Measurements from ENCODE around the gene ATG7.
"Not testable (repeated sequence)": the region's sequence is repeated elsewhere in the genome, so short reads cannot be mapped to it uniquely, and the experiment has no call there.

Gene ATG7

GRCh38 chr3:11405323-11405722 lies 133.1 kb downstream of the ATG7 start:
- H3K9me3 Mint-ChIP-seq = peaks cover 28% of the 10 kb centered on the region
- peaks cover 1% of the 10 kb centered on the region for H3K4me1 Mint-ChIP-seq (ENCODE audit: low read depth)
- peaks cover 53% of the 10 kb centered on the region for H3K36me3 Mint-ChIP-seq (ENCODE audit: low read depth)
- no peak overlapping the region for H3K27ac Mint-ChIP-seq
- no peaks in the 10 kb centered on the region for H3K27me3 Mint-ChIP-seq (ENCODE audit: low read depth)
- DNase-seq (ENCODE audit: low spot score) = no peak
- no peak overlapping the region for H3K4me3 Mint-ChIP-seq

DNA sequence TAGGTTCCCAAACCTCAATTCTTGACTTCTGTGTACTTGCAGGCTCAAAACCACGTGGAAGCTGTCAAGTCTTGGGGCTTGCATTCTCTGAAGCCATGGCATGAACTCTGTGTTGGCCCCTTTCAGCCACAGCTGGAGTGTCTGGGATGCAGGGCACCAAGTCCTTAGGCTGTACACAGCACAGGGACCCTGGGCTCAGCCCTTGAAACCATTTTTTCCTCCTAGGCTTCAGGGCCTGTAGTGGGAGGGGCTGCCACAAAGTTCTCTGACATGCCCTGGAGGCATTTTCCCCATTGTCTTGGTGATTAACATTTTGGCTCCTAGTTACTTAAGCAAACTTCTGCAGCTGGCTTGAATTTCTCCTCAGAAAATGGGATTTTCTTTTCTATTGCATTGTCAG lies 135.4 kb downstream of the ATG7 start:
- H3K4me3 Mint-ChIP-seq = no peak overlapping the region
- no peaks in the 10 kb centered on the region for H3K4me1 Mint-ChIP-seq (ENCODE audit: low read depth)
- H3K27me3 Mint-ChIP-seq (ENCODE audit: low read depth) = no peaks in the 10 kb centered on the region
- H3K27ac Mint-ChIP-seq = no peak overlapping the region
- peaks cover 61% of the 10 kb centered on the region for H3K36me3 Mint-ChIP-seq (ENCODE audit: low read depth)
- no peak for DNase-seq (ENCODE audit: low spot score)
- peaks cover 40% of the 10 kb centered on the region for H3K9me3 Mint-ChIP-seq

GRCh38 chr3:11408324-11408859 lies 136.2 kb downstream of the ATG7 start:
- not testable (repeated sequence) for H3K4me3 Mint-ChIP-seq; H3K27me3 Mint-ChIP-seq (ENCODE audit: low read depth); H3K27ac Mint-ChIP-seq; H3K4me1 Mint-ChIP-seq (ENCODE audit: low read depth); DNase-seq (ENCODE audit: low spot score)
- H3K9me3 Mint-ChIP-seq = peaks cover 40% of the 10 kb centered on the region
- peaks cover 61% of the 10 kb centered on the region for H3K36me3 Mint-ChIP-seq (ENCODE audit: low read depth)

DNA sequence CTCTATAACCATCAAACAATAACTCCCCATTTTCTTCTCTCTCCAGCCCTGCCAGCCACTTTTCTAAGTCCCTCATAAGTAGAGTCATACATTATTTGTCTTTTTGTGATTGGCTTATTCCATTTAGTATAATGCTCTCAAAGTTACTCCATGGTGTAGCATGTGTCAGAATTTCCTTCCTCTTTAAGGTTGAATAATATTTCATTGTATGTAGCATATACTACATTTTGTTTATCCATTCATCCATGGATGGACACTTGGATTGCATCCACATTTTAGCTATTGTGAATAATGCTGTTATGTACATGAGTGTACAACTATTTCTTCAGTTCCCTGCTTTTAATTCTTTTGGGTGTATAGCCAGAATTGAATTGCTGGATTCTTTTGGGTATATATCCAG lies 138.4 kb downstream of the ATG7 start:
- H3K27me3 Mint-ChIP-seq (ENCODE audit: low read depth) = no peaks in the 10 kb centered on the region
- no peak for DNase-seq (ENCODE audit: low spot score)
- H3K27ac Mint-ChIP-seq = no peak overlapping the region
- H3K4me1 Mint-ChIP-seq (ENCODE audit: low read depth) = no peaks in the 10 kb centered on the region
- no peak overlapping the region for H3K4me3 Mint-ChIP-seq
- H3K9me3 Mint-ChIP-seq = peaks cover 52% of the 10 kb centered on the region
- peaks cover 59% of the 10 kb centered on the region for H3K36me3 Mint-ChIP-seq (ENCODE audit: low read depth)

DNA sequence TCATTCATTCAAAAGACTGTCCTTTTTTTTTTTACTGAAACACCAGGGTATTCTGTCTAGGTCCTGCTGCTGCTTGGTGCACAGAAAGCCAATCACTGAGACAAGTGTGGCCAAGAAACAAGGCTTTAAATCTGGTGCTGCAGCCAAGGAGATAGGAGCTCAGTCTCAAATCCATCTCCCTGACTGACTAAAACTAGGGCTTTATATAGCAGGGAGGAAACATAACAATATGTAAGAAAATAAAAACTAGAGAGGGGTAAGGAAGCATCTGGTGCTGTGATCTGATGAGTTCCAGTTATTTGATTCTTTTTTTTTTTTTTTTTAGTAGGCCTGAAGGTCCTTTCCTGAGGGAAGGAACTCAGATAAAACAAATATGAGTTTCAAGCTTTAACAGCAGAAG lies 139.8 kb downstream of the ATG7 start:
- Mint-ChIP-seq H3K4me3 (no peak overlapping the region), H3K9me3 (peaks cover 45% of the 10 kb centered on the region), H3K36me3 (ENCODE audit: low read depth) (peaks cover 46% of the 10 kb centered on the region), H3K4me1 (ENCODE audit: low read depth) (no peaks in the 10 kb centered on the region), H3K27ac (no peak overlapping the region), H3K27me3 (ENCODE audit: low read depth) (no peaks in the 10 kb centered on the region)
- DNase-seq (ENCODE audit: low spot score) = no peak

- no peaks in the 10 kb centered on the region for H3K4me1 Mint-ChIP-seq (ENCODE audit: low read depth)
- H3K4me3 Mint-ChIP-seq = no peak overlapping the region
- H3K27ac Mint-ChIP-seq = no peak overlapping the region
- no peaks in the 10 kb centered on the region for H3K27me3 Mint-ChIP-seq (ENCODE audit: low read depth)
- H3K36me3 Mint-ChIP-seq (ENCODE audit: low read depth) = peaks cover 39% of the 10 kb centered on the region
- DNase-seq (ENCODE audit: low spot score) = no peak
- peaks cover 39% of the 10 kb centered on the region for H3K9me3 Mint-ChIP-seq
These were observed 140.9 kb downstream of the ATG7 start for GRCh38 chr3:11413071-11413470.

- H3K4me1 Mint-ChIP-seq (ENCODE audit: low read depth) = no peaks in the 10 kb centered on the region
- no peak for DNase-seq (ENCODE audit: low spot score)
- peaks cover 25% of the 10 kb centered on the region for H3K9me3 Mint-ChIP-seq
- peaks cover 21% of the 10 kb centered on the region for H3K36me3 Mint-ChIP-seq (ENCODE audit: low read depth)
- no peaks in the 10 kb centered on the region for H3K27me3 Mint-ChIP-seq (ENCODE audit: low read depth)
- no peak overlapping the region for H3K27ac Mint-ChIP-seq
- H3K4me3 Mint-ChIP-seq = no peak overlapping the region
These were observed 142.9 kb downstream of the ATG7 start for GRCh38 chr3:11415099-11415498.

DNA sequence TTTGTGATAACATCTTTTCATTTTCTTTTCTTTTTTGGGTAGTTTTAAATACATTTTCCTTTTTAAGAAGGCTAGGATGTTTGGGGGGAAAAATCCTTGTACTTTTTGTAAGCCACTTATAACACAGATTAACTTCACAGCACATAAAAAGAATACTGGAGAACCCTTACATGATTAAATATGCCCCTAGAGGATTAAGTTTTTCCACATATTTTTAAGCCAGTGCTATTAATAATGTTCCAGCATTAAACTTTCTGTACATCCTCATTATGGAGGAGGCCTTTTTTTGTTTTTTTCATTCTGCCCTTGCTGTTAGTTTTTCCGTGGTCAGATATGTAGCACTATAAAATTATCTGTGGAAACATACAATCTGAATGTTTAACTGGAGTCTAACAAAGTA lies 147.9 kb downstream of the ATG7 start:
- H3K36me3 Mint-ChIP-seq (ENCODE audit: low read depth) = no peaks in the 10 kb centered on the region
- no peak for DNase-seq (ENCODE audit: low spot score)
- H3K27ac Mint-ChIP-seq = no peak overlapping the region
- no peaks in the 10 kb centered on the region for H3K27me3 Mint-ChIP-seq (ENCODE audit: low read depth)
- H3K4me1 Mint-ChIP-seq (ENCODE audit: low read depth) = peaks cover 1% of the 10 kb centered on the region
- H3K9me3 Mint-ChIP-seq = no peaks in the 10 kb centered on the region
- no peak overlapping the region for H3K4me3 Mint-ChIP-seq

DNA sequence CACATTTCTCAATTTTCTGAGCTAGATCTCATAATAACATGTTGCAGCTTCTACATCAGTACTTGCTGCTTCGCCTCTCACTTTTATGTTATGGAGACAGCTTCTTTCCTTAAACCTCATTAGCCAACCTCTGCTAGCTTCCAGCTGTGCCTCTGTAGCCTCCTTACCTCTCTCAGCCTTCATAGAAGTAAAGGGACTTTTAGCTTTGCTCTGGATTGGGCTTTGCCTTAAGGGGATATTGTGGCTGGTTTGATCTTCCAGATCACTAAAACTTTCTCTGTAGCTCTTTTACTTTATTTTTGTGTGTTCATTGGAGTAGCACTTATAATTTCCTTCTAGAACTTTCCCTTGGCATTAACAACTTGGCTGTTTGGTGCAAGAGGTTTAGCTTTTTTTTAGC lies 150.1 kb downstream of the ATG7 start:
- H3K4me3 Mint-ChIP-seq = no peak overlapping the region

DNA sequence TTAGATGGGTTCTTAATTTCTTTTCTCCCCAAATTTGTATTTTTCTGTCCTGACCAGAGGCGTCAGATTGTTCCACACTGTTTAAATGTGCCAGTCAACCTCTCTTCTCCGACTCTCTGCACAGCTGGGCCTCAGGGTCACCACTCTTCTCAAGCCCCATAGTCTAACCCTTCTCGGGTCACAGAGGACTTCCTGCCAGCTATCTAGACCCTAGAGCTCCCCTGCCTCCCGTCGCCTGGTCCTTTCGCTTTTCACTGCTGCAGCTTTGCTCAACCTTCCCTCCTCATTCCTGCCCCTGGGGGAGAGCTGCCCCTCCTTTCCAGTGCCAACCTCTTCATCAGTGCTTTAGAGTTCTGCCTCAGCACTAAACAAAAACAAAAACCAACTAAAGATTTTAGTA lies 151.7 kb downstream of the ATG7 start:
- H3K9me3 Mint-ChIP-seq = no peaks in the 10 kb centered on the region
- H3K27me3 Mint-ChIP-seq (ENCODE audit: low read depth) = no peaks in the 10 kb centered on the region
- H3K36me3 Mint-ChIP-seq (ENCODE audit: low read depth) = peaks cover 16% of the 10 kb centered on the region
- peaks cover 1% of the 10 kb centered on the region for H3K4me1 Mint-ChIP-seq (ENCODE audit: low read depth)
- no peak overlapping the region for H3K27ac Mint-ChIP-seq
- no peak overlapping the region for H3K4me3 Mint-ChIP-seq
- no peak for DNase-seq (ENCODE audit: low spot score)

More for the DNA sequence above, 150.1 kb downstream of the ATG7 start:
- H3K4me1 Mint-ChIP-seq (ENCODE audit: low read depth) = peaks cover 1% of the 10 kb centered on the region
- no peaks in the 10 kb centered on the region for H3K27me3 Mint-ChIP-seq (ENCODE audit: low read depth)
- no peak for DNase-seq (ENCODE audit: low spot score)
- H3K36me3 Mint-ChIP-seq (ENCODE audit: low read depth) = peaks cover 8% of the 10 kb centered on the region
- no peaks in the 10 kb centered on the region for H3K9me3 Mint-ChIP-seq
- H3K27ac Mint-ChIP-seq = no peak overlapping the region

- no peak for DNase-seq (ENCODE audit: low spot score)
- Mint-ChIP-seq H3K36me3 (ENCODE audit: low read depth) (peaks cover 16% of the 10 kb centered on the region), H3K27ac (no peak overlapping the region), H3K9me3 (no peaks in the 10 kb centered on the region), H3K4me1 (ENCODE audit: low read depth) (peaks cover 1% of the 10 kb centered on the region), H3K4me3 (no peak overlapping the region), H3K27me3 (ENCODE audit: low read depth) (no peaks in the 10 kb centered on the region)
These were observed 152.1 kb downstream of the ATG7 start for GRCh38 chr3:11424277-11424676.

- DNase-seq (ENCODE audit: low spot score) = no peak
- Mint-ChIP-seq H3K4me3 (no peak overlapping the region), H3K27ac (no peak overlapping the region), H3K9me3 (no peaks in the 10 kb centered on the region), H3K4me1 (ENCODE audit: low read depth) (no peaks in the 10 kb centered on the region), H3K27me3 (ENCODE audit: low read depth) (no peaks in the 10 kb centered on the region), H3K36me3 (ENCODE audit: low read depth) (peaks cover 16% of the 10 kb centered on the region)
These were observed 158.0 kb downstream of the ATG7 start for GRCh38 chr3:11430207-11430606.

DNA sequence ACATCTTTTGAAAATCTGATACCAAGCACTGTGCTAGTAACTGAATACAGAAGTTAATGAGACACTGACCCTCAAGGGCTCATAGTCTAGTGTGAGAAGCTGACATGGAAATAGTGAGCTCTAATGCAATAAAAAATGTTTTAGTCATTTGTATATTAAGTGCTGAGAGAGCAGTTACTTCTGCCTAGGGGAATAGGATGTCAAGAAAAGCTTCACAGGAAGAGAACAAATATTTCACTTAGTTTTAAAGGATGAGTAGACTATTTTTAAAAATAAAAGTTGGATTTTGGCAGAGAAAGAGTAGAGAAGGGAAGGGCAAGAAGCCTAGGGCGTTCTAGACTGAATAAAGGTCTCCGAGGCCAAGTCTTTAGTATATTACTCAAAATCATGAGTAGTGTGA lies 158.4 kb downstream of the ATG7 start:
- Mint-ChIP-seq H3K27me3 (ENCODE audit: low read depth) (no peaks in the 10 kb centered on the region), H3K4me1 (ENCODE audit: low read depth) (no peaks in the 10 kb centered on the region), H3K27ac (no peak overlapping the region), H3K9me3 (no peaks in the 10 kb centered on the region), H3K4me3 (no peak overlapping the region), H3K36me3 (ENCODE audit: low read depth) (peaks cover 16% of the 10 kb centered on the region)
- no peak for DNase-seq (ENCODE audit: low spot score)

DNA sequence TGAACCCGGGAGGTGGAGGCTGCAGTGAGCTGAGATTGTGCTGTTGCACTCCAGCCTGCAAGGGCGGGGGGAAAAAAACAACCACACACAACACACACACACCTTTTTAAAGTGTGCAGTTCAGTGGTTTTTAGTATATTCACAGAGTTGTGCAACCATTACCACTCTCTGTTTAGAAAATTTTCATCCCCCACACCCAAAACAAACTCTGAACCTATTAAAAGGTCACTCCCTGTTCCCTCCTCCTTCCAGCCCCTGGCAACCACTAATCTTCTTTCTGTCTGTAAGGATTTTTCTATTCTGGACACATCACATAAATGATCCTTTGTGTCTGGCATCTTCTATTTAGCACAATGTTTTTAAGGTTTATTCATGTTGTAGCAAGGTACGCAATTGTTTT lies 159.1 kb downstream of the ATG7 start:
- H3K4me1 Mint-ChIP-seq (ENCODE audit: low read depth) = no peaks in the 10 kb centered on the region
- no peak overlapping the region for H3K27ac Mint-ChIP-seq
- H3K9me3 Mint-ChIP-seq = no peaks in the 10 kb centered on the region
- H3K27me3 Mint-ChIP-seq (ENCODE audit: low read depth) = no peaks in the 10 kb centered on the region
- peaks cover 15% of the 10 kb centered on the region for H3K36me3 Mint-ChIP-seq (ENCODE audit: low read depth)
- no peak for DNase-seq (ENCODE audit: low spot score)
- no peak overlapping the region for H3K4me3 Mint-ChIP-seq

GRCh38 chr3:11434017-11434526 lies 161.9 kb downstream of the ATG7 start:
- no peaks in the 10 kb centered on the region for H3K36me3 Mint-ChIP-seq (ENCODE audit: low read depth)
- H3K4me1 Mint-ChIP-seq (ENCODE audit: low read depth) = no peaks in the 10 kb centered on the region
- no peak overlapping the region for H3K27ac Mint-ChIP-seq
- H3K4me3 Mint-ChIP-seq = no peak overlapping the region
- no peaks in the 10 kb centered on the region for H3K27me3 Mint-ChIP-seq (ENCODE audit: low read depth)
- H3K9me3 Mint-ChIP-seq = no peaks in the 10 kb centered on the region
- no peak for DNase-seq (ENCODE audit: low spot score)
